Large intestine (tissue), 3 donors: ENCODE measurements around the gene MUC7. TPM values are rescaled to one million over a fixed set of nuclear protein-coding genes. Genes with fewer than 3 reads are reported as not detected.
"Not testable (repeated sequence)": the region's sequence is repeated elsewhere in the genome, so short reads cannot be mapped to it uniquely, and the experiment has no call there.

Experiments
- DNase-seq, 2 donors: peaks; one replicate each; pipeline versions ENCODE4 v3.0.0 to v3.0.0-alpha.2; 2013
- H3K27ac ChIP-seq: one replicate; pipeline ENCODE4 v1.5.1; 2013; ENCODE audit warnings: low read length
- H3K27me3 ChIP-seq: 2 replicates; pipeline ENCODE4 v1.6.1; 2013; ENCODE audit warnings: low read length; ENCODE audit not compliant: control insufficient read depth, insufficient read depth
- H3K36me3 ChIP-seq: 2 replicates; pipeline ENCODE4 v1.6.1; 2013; ENCODE audit warnings: low read length; ENCODE audit not compliant: control insufficient read depth, insufficient read depth
- H3K4me1 ChIP-seq: one replicate; pipeline ENCODE4 v1.6.1; 2013; ENCODE audit warnings: low read length; ENCODE audit not compliant: control insufficient read depth, insufficient read depth
- H3K4me3 ChIP-seq: one replicate; pipeline ENCODE4 v1.5.1; 2013; ENCODE audit warnings: low read length
- H3K9me3 ChIP-seq: one replicate; pipeline ENCODE4 v1.6.1; 2013; ENCODE audit warnings: mild to moderate bottlenecking, low read depth, low read length, moderate library complexity; ENCODE audit not compliant: control insufficient read depth
- WGBS: methylation state at CpG from one replicate; pipeline ENCODE4 v1.1.5; 2013; ENCODE audit warnings: low lambda C conversion rate; ENCODE audit not compliant: insufficient coverage; 5-methylcytosine and 5-hydroxymethylcytosine counted together
- polyA plus RNA-seq: library from polyadenylated mRNA; unstranded; fragments of 120-200 nt; gene quantifications from one replicate; pipeline ENCODE4 v1.2.1, GENCODE V29; 2013

MUC7 gene
- polyA plus RNA-seq, 1 donor, result not detected

DNA sequence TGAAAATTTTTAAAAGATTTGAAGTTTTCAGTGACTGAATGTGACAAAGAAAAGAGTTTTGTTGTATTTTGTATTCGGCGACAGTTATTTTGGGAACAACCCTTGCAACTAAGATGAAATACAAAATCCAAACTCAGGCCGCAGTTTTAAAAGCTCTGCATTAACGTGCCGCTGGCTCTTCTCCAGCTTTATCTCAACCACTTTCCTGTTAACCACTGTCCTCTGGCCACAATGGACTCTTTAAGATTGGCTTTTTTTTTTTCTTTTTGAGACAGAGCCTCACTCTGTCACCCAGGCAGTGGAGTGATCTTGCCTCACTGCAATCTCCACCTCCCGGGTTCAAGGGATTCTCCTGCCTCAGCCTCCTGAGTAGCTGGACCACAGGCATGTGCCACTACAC, 24.2 kb downstream of the MUC7 start:
- H3K27ac ChIP-seq, result no peak overlapping the region
- WGBS, result 76% methylated on average over 5 of the region's 6 CpGs
- DNase-seq, result no peak
- no peaks in the 10 kb centered on the region for H3K9me3 ChIP-seq
- no peaks in the 10 kb centered on the region for H3K27me3 ChIP-seq
- H3K4me3 ChIP-seq, result no peak overlapping the region
- no peaks in the 10 kb centered on the region for H3K36me3 ChIP-seq
- H3K4me1 ChIP-seq, result no peaks in the 10 kb centered on the region

DNA sequence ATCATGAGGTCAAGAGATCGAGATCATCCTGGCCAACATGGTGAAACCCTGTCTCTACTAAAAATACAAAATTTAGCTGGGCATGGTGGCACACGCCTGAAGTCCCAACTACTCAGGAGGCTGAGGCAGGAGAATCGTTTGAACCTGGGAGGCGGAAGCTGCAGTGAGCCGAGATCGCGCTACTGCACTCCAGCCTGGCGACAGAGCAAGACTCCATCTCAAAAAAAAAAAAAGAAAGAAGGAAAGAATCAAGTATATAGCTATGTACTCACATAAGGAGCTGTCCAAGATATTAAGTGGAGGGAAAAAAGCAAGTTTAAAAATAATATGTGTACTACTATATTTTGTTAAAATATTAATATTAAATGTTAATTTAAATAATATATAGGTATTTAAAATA, 29.8 kb downstream of the MUC7 start:
- H3K36me3 ChIP-seq, H3K4me3 ChIP-seq, DNase-seq, H3K27ac ChIP-seq, H3K4me1 ChIP-seq, H3K9me3 ChIP-seq, H3K27me3 ChIP-seq: not testable (repeated sequence)
- WGBS, result 79% methylated on average over 3 of the region's 8 CpGs

DNA sequence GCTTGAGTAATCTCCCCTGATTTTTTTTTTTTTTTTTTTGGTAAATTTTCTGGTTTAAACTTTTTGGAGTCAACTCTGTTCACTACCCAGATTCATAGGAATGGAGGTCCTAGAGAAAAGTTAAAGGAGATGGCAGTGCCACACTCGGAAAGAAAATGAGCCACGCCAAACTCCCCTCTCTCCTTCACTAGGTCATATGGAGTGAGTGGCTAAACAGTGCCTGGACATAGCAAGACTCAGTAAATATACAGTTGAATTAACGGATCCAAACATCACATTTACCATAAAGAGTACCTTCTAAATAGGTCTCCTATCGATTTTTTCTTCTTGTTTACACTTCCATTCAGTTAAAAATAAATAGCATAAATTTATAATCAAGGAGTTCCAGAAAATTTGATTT, 32.7 kb downstream of the MUC7 start:
- H3K4me3 ChIP-seq, result no peak overlapping the region
- no peaks in the 10 kb centered on the region for H3K9me3 ChIP-seq
- no peak overlapping the region for H3K27ac ChIP-seq
- H3K27me3 ChIP-seq, result no peaks in the 10 kb centered on the region
- 14% methylated on average over 1 of the region's 4 CpGs for WGBS
- no peaks in the 10 kb centered on the region for H3K4me1 ChIP-seq
- H3K36me3 ChIP-seq, result no peaks in the 10 kb centered on the region
- DNase-seq, result no peak

DNA sequence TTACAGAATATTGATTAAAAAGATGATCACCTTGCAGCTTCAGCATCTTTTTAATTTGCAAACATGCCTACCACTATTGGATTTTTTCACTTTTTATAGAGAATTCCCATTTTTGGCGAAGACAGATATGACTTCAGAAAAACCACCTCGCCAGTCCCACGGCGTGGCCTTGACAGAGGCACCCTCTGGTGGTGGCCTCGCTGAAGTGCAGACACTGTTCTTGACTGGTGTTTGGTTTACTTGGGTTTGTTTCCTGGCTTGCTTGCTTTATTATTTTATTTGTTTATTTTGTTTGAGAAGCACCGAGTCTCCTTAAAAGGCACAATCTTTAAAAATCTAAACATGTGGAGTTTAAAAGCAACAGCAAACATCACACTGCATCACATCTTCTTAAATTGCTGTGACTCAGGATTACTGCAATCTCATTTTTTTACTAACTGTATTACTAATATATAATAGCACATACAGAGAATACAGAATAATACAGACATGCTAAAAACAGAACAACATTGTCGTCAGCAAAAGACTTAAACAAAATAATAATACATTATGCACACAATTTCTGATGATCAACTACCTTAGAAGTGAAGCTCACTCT, 33.3 kb downstream of the MUC7 start:
- Histone ChIP-seq H3K36me3 (no peaks in the 10 kb centered on the region), H3K27ac (no peak overlapping the region), H3K4me3 (no peak overlapping the region), H3K4me1 (no peaks in the 10 kb centered on the region), H3K27me3 (no peaks in the 10 kb centered on the region), H3K9me3 (no peaks in the 10 kb centered on the region)
- WGBS, result 4% methylated on average over 3 of the region's 7 CpGs
- peak; percentile 9 to 18 for DNase-seq

DNA sequence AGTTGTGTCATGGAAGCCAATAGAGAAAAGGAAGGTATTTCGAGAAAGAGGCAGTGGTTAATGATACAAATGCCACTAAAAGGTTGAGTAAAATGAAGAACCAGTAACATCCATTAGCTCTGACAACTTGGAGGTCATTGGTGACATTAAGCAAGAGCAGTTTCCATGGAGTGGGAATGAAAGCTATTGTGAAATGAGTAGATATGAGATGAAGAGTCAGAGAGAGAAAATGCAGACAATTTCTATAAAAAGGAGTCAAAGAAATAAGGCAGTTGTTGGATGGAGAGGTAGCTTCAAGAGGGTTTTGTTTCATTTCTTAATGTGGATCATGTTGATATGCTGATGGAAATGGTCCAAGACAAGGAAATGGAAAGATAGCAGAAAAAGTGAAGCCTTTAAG, 36.8 kb downstream of the MUC7 start:
- WGBS, result no CpG with 5 or more reads among the region's 1 CpG
- Histone ChIP-seq H3K4me3 (no peak overlapping the region), H3K27ac (no peak overlapping the region), H3K36me3 (no peaks in the 10 kb centered on the region), H3K4me1 (no peaks in the 10 kb centered on the region), H3K9me3 (no peaks in the 10 kb centered on the region), H3K27me3 (no peaks in the 10 kb centered on the region)
- DNase-seq, result no peak

DNA sequence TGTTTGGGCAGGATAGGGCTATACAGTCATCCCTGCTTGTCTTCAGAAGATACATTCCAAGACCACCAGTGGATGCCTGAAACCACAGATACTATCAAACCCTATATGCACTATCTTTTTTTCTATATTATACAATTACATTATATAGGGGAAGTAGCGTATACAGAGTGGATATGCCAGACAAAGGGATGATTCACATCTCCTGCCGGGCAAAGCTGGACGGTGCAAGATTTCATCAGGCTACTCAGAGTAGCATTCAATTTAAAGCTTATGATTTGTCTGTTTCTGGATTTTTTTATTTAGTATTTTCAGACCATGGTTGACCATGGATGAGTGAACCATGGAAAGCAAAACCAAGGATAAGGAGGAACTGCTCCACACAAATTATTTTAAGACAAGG, 39.4 kb downstream of the MUC7 start:
- H3K4me1 ChIP-seq, result no peaks in the 10 kb centered on the region
- no CpG with 5 or more reads among the region's 3 CpGs for WGBS
- H3K4me3 ChIP-seq, result no peak overlapping the region
- no peak for DNase-seq
- no peaks in the 10 kb centered on the region for H3K27me3 ChIP-seq
- H3K9me3 ChIP-seq, result no peaks in the 10 kb centered on the region
- H3K27ac ChIP-seq, result no peak overlapping the region
- no peaks in the 10 kb centered on the region for H3K36me3 ChIP-seq

DNA sequence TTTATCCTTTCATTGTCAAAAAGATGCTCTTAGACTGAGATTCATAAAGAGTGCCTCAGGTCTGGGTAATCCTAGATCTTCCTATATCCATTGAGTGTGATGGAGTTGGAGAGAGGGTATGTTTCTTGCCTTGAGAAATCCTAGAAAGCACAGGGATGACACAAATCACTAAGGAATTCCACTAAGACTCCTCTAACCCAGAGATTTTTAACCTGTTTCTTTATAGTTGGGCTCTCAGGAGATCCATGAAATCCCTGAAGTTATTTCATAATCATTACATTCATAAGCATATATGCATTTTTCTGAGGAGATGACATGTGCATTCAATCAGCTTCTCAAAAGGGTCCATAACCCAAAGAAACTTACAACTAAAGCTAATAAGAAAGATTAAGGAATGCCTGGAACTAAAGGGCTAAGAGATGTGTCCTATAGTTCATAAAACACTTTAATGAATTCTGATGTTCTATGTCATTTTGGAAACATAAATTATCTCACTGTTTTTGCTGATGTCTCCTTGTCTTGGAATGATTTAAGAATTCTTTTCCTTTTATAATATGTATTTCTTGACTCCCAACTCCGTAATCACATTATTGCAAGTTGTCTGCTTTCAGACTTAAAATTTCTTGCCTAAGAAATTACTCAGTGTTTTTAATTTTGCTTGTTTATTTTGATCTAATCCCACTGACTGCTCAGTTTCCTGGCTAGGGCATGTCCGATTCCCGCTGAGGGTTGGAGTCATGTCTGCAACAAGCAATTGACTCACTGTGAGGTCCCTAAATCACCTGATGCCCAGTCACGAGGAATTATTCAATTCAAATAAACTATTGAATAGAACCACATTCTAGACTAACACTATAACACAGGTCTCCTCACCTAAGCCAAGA, 43.6 kb downstream of the MUC7 start:
- H3K4me3 ChIP-seq, result no peak overlapping the region
- H3K27ac ChIP-seq, result no peak overlapping the region
- H3K36me3 ChIP-seq, result no peaks in the 10 kb centered on the region
- no peak for DNase-seq
- H3K27me3 ChIP-seq, result no peaks in the 10 kb centered on the region
- H3K9me3 ChIP-seq, result no peaks in the 10 kb centered on the region
- WGBS, result 100% methylated on average over 1 of the region's 4 CpGs
- no peaks in the 10 kb centered on the region for H3K4me1 ChIP-seq

DNA sequence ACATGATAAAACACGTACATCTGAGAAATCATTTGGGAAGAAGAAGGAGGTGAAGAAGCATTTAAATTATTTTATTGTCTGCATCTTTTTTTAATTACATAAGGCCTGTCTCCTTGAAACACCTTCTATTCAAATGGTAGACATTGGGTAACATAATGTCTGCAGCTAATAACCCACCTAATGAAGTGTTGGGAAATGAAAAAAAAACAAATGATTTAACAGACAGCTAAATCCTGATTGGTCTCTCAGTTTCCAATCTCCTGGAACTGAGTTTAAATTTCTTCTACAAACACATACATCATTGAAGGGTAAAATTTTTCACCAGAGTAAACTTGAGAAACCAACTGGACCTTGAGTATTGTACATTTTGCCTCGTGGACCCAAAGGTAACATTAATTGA, 46.3 kb downstream of the MUC7 start, which contains the start of gene AMTN:
AMTN (plus strand) TSS at position 301 of the 400 bp plus-strand sequence. CDS start 209 bp downstream, outside the sequence.
- Histone ChIP-seq H3K36me3 (no peaks in the 10 kb centered on the region), H3K27me3 (no peaks in the 10 kb centered on the region), H3K27ac (no peak within 1 kb of the TSS), H3K4me3 (no peak within 1 kb of the TSS), H3K9me3 (no peaks in the 10 kb centered on the region), H3K4me1 (no peaks in the 10 kb centered on the region)
- no peak for DNase-seq
- WGBS, result 80% methylated on average over 1 of the region's 2 CpGs

DNA sequence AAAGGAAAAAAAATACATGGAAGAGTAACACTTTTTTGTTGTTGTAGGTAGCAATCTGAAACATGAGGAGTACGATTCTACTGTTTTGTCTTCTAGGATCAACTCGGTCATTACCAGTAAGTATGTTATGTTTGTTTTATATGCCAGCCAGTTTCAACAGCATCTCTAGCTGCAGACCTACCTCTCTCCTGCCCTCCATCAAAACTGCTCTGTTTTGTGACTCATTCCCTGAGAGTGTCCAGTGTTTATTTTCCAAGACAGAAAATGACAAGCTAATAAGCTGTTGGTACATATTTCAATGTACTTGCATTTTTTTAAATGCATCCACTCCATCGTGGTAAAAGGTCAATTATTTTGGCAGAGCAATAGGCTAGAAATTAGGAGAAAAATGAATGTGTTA, 46.7 kb downstream of the MUC7 start:
- Histone ChIP-seq H3K27me3 (no peaks in the 10 kb centered on the region), H3K9me3 (no peaks in the 10 kb centered on the region), H3K4me1 (no peaks in the 10 kb centered on the region), H3K4me3 (no peak overlapping the region), H3K36me3 (no peaks in the 10 kb centered on the region), H3K27ac (no peak overlapping the region)
- WGBS, result 100% methylated on average over 1 of the region's 3 CpGs
- no peak for DNase-seq

DNA sequence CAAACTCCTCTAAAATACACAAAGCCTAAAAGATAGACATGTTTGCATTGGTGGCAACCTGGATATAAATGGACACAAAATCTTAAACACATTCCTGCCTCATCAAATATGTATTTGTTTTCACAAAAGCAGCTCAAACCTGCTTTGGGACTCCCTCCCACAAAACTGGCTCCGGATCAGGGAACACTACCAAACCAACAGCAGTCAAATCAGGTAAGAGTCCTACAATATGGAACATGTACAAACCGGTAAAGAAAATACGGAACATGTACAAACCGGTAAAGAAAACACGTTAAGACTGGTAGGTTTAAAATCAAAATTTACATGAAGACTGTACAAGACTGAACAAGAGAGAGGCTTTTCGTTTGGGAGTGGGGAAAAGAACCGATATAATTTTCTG, 50.6 kb downstream of the MUC7 start:
- no peaks in the 10 kb centered on the region for H3K4me1 ChIP-seq
- H3K4me3 ChIP-seq, result no peak overlapping the region
- H3K36me3 ChIP-seq, result no peaks in the 10 kb centered on the region
- no peaks in the 10 kb centered on the region for H3K27me3 ChIP-seq
- H3K9me3 ChIP-seq, result no peaks in the 10 kb centered on the region
- DNase-seq, result no peak
- no peak overlapping the region for H3K27ac ChIP-seq
- 100% methylated on average over 6 of the region's 7 CpGs for WGBS
